HCT116 (cell line): ENCODE measurements around the gene ZCCHC24. TPM values are rescaled to one million over a fixed set of nuclear protein-coding genes. Genes with fewer than 3 reads are reported as not detected.

ENCODE experiments used
- ATAC-seq: fragments of 200-7000 bp; cut with Tn5 transposase; 2 replicates; pipeline ENCODE4 v1.9.1; 2020; ENCODE audit warnings: mild to moderate bottlenecking, moderate library complexity
- BruUV-seq: library from RNA; stranded (reverse); fragments of 400-500 nt; replicated peaks from 2 replicates; lab custom pipeline; 2021; lab: Mats Ljungman, UMichigan
- CTCF ChIA-PET: fragments of 300-600 bp; sonication (Branson Sonifier 250); formaldehyde crosslinking; loops from one replicate; lab custom pipeline; 2021; ENCODE audit warnings: antibody characterized with exemption; lab: Charles Lee
- POLR2A ChIA-PET: fragments of 300-600, 350-600 bp; sonication (Branson Sonifier 250); formaldehyde crosslinking; loops from one replicate; lab custom pipeline; 2021; ENCODE audit warnings: antibody characterized with exemption; lab: Charles Lee
- RAD21 ChIA-PET, 2 experiments: fragments of 300-600 bp; sonication (Branson Sonifier 250); formaldehyde crosslinking; loops; one replicate each; lab custom pipeline; 2023; ENCODE audit warnings: low total read pairs in 2 of 2; ENCODE audit not compliant: uncharacterized antibody in 2 of 2, unreplicated experiment in 2 of 2, low non-redundant PET in 1 of 2; lab: Charles Lee
- DNase-seq: peaks from one replicate; pipeline ENCODE4 v3.0.0-alpha.2; 2010; ENCODE audit warnings: low read depth, low spot score
- H2AFZ ChIP-seq: fragments of 200-600 bp; shearing (Covaris generic), sonication (generic); 2 replicates; pipeline ENCODE4 v1.6.1; 2017; ENCODE audit warnings: low read depth, mixed run types, mixed read lengths, antibody characterized with exemption, low read length; ENCODE audit not compliant: poor library complexity, severe bottlenecking
- H3K27ac ChIP-seq: 2 replicates; pipeline ENCODE4 v1.5.1; 2012; ENCODE audit warnings: low read depth, low read length
- H3K27me3 ChIP-seq: fragments of 200-600 bp; sonication (generic); 2 replicates; pipeline ENCODE4 v1.6.1; 2016; ENCODE audit warnings: mixed run types, low read length, mixed read lengths; ENCODE audit not compliant: insufficient read depth
- H3K36me3 ChIP-seq, 2 experiments: fragments of 200-500 bp in 1 of 2; fragments of 200-600 bp in 1 of 2; sonication (Bioruptor generic) in 1 of 2; sonication (generic) in 1 of 2; 2 replicates each; pipeline versions ENCODE4 v1.5.1 to v1.6.1; 2014 to 2016; ENCODE audit warnings: low read length in 2 of 2, inconsistent platforms in 1 of 2, mixed read lengths in 1 of 2, mixed run types in 1 of 2; ENCODE audit not compliant: insufficient read depth in 2 of 2, control insufficient read depth in 1 of 2
- H3K4me1 ChIP-seq, 2 experiments: fragments of 200-600 bp in 1 of 2; sonication (generic) in 1 of 2; 2 replicates each; pipeline versions ENCODE4 v1.5.1 to v1.6.1; 2012 to 2017; ENCODE audit warnings: low read length in 2 of 2, inconsistent platforms in 1 of 2, mild to moderate bottlenecking in 1 of 2, mixed read lengths in 1 of 2, mixed run types in 1 of 2, moderate library complexity in 1 of 2; ENCODE audit not compliant: insufficient read depth in 2 of 2, control insufficient read depth in 1 of 2
- H3K4me2 ChIP-seq: fragments of 200-600 bp; sonication (generic); 2 replicates; pipeline ENCODE4 v1.6.1; 2017; ENCODE audit warnings: mixed run types, low read length, mixed read lengths
- H3K4me3 ChIP-seq, 2 experiments: fragments of 200-600 bp in 1 of 2; sonication (generic) in 1 of 2; replicated peaks in 1 of 2; 2 replicates each; pipeline ENCODE4 v1.5.1; 2011 to 2016; ENCODE audit warnings: low read length in 2 of 2, control low read depth in 1 of 2, low read depth in 1 of 2, mild to moderate bottlenecking in 1 of 2, mixed read lengths in 1 of 2, mixed run types in 1 of 2
- H3K79me2 ChIP-seq: fragments of 200-600 bp; sonication (generic); 2 replicates; pipeline ENCODE4 v1.6.1; 2017; ENCODE audit warnings: mild to moderate bottlenecking, mixed run types, low read length, moderate library complexity, mixed read lengths; ENCODE audit not compliant: insufficient read depth
- H3K9ac ChIP-seq: fragments of 200-600 bp; sonication (generic); 2 replicates; pipeline ENCODE4 v1.6.1; 2016; ENCODE audit warnings: low read length, mixed read lengths
- H3K9me2 ChIP-seq: fragments of 200-600 bp; sonication (generic), shearing (Covaris generic); 2 replicates; pipeline ENCODE4 v1.6.1; 2017; ENCODE audit warnings: mixed run types, mild to moderate bottlenecking, moderate library complexity; ENCODE audit not compliant: insufficient read depth
- H3K9me3 ChIP-seq, 2 experiments: fragments of 200-500 bp in 1 of 2; fragments of 200-600 bp in 1 of 2; sonication (Bioruptor generic) in 1 of 2; sonication (generic) in 1 of 2; 2 replicates each; pipeline ENCODE4 v1.6.1; 2014 to 2017; ENCODE audit warnings: low read length in 2 of 2, mixed read lengths in 2 of 2, inconsistent platforms in 1 of 2, low read depth in 1 of 2, mild to moderate bottlenecking in 1 of 2, mixed run types in 1 of 2, moderate library complexity in 1 of 2; ENCODE audit not compliant: control insufficient read depth in 1 of 2, insufficient read depth in 1 of 2
- H4K20me1 ChIP-seq: fragments of 200-600 bp; sonication (generic), shearing (Covaris generic); 2 replicates; pipeline ENCODE4 v1.6.1; 2017; ENCODE audit warnings: mixed run types, mild to moderate bottlenecking, moderate library complexity; ENCODE audit not compliant: insufficient read depth
- CBX3 ChIP-seq: IDR thresholded peaks from 2 replicates; pipeline ENCODE4 v1.6.1; 2012; ENCODE audit warnings: low read depth
- CEBPB ChIP-seq: IDR thresholded peaks from 2 replicates; pipeline ENCODE4 v1.6.1; 2012; ENCODE audit warnings: low read depth
- EGR1 ChIP-seq: IDR thresholded peaks from 2 replicates; pipeline ENCODE4 v1.6.1; 2012; ENCODE audit warnings: low read depth
- ELF1 ChIP-seq: IDR thresholded peaks from 2 replicates; pipeline ENCODE4 v1.6.1; 2012; ENCODE audit warnings: low read depth, borderline replicate concordance
- EZH2 ChIP-seq: fragments of 200-600 bp; sonication (generic); IDR thresholded peaks from 2 replicates; pipeline ENCODE4 v1.6.1; 2017; ENCODE audit warnings: antibody characterized with exemption, mixed run types
- JUND ChIP-seq: IDR thresholded peaks from 2 replicates; pipeline ENCODE4 v1.6.1; 2012
- POLR2A ChIP-seq: IDR thresholded peaks from 2 replicates; pipeline ENCODE4 v1.7.0; 2011; ENCODE audit warnings: borderline replicate concordance; ENCODE audit not compliant: insufficient read depth, insufficient read length; ENCODE audit errors: extremely low read depth
- POLR2AphosphoS5 ChIP-seq: IDR thresholded peaks from 2 replicates; pipeline ENCODE4 v1.6.1; 2011; ENCODE audit warnings: mild to moderate bottlenecking, low read depth, low read length, moderate library complexity
- SRF ChIP-seq: IDR thresholded peaks from 2 replicates; pipeline ENCODE4 v1.6.1; 2012; ENCODE audit warnings: low read depth
- YY1 ChIP-seq: IDR thresholded peaks from 2 replicates; pipeline ENCODE4 v1.6.1; 2011; ENCODE audit warnings: low read length, low read depth, moderate library complexity, mild to moderate bottlenecking; ENCODE audit not compliant: insufficient replicate concordance; ENCODE audit errors: extremely low read depth
- ZFX ChIP-seq: fragments of 450-650 bp; IDR thresholded peaks from 2 replicates; pipeline ENCODE4 v1.6.1; 2017
- ZNF274 ChIP-seq: fragments of 200-500 bp; sonication (Bioruptor generic); IDR thresholded peaks from 2 replicates; pipeline ENCODE4 v1.6.1; 2014; ENCODE audit warnings: mild to moderate bottlenecking, low read depth, low read length, inconsistent platforms
- intact Hi-C: fragments of 100-400 bp; cut with micrococcal nuclease; formaldehyde crosslinking; loops from 2 replicates; pipeline ENCODE4 v1.10.0; 2022
- total RNA-seq: library from RNA; stranded (reverse); gene quantifications from one replicate; pipeline ENCODE4 v1.2.1, GENCODE V29; 2021; ENCODE audit not compliant: unreplicated experiment
- TF ChIP-seq, protein P1 (sequence below): IDR thresholded peaks from 2 replicates; pipeline ENCODE4 v1.6.1; 2011; ENCODE audit warnings: mild to moderate bottlenecking, low read length, moderate library complexity; ENCODE audit not compliant: insufficient replicate concordance; ENCODE audit errors: extremely low read depth
- TF ChIP-seq, protein P2 (sequence below): IDR thresholded peaks from 2 replicates; pipeline ENCODE4 v1.6.1; 2012; ENCODE audit warnings: low read depth
- TF ChIP-seq, protein P3 (sequence below), 3 experiments: fragments of 200-600 bp in 1 of 3; sonication (generic) in 1 of 3; IDR thresholded peaks in 2 of 3; conservative IDR thresholded peaks in 1 of 3; 2 replicates each; pipeline ENCODE4 v1.5.1; 2012 to 2017; ENCODE audit warnings: low read depth in 2 of 3, low read length in 2 of 3, antibody characterized with exemption in 1 of 3, borderline replicate concordance in 1 of 3, control low read depth in 1 of 3, mild to moderate bottlenecking in 1 of 3, mixed read lengths in 1 of 3, mixed run types in 1 of 3, moderate library complexity in 1 of 3; ENCODE audit not compliant: insufficient read depth in 1 of 3

ZCCHC24 gene
- total RNA-seq, 1 experiment from 2014 or later = 7.0 TPM

DNA sequence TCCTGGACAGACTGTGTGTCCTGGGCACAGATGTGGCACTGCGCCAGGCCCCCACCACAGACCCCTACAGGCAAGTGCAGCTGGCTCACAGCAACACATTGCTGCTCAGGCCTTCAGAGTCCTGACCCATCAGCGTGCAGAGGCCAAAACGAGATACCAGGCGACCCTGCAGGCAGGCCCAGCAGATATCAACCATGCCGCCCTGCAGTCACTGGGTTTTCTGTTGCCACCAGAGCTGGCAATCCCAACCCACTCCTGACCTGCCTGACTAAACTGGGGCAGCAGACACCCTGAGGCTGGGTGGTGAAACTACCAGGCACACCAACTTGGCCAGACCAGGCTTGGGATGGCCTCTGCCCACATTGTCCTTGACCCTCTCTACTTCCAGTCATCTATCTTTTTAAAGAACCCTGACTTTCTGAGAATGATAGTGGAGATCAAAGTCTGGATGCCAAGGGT lies 20.3 kb downstream of the ZCCHC24 start:
- RAD21 ChIA-PET = no interaction called here
- TF ChIP-seq ZNF274 = no peak
- no peak for TF ChIP-seq EGR1
- TF ChIP-seq POLR2AphosphoS5 = no peak
- TF ChIP-seq POLR2A = no peak
- no peak for TF ChIP-seq ZFX
- TF ChIP-seq, protein P1, sequence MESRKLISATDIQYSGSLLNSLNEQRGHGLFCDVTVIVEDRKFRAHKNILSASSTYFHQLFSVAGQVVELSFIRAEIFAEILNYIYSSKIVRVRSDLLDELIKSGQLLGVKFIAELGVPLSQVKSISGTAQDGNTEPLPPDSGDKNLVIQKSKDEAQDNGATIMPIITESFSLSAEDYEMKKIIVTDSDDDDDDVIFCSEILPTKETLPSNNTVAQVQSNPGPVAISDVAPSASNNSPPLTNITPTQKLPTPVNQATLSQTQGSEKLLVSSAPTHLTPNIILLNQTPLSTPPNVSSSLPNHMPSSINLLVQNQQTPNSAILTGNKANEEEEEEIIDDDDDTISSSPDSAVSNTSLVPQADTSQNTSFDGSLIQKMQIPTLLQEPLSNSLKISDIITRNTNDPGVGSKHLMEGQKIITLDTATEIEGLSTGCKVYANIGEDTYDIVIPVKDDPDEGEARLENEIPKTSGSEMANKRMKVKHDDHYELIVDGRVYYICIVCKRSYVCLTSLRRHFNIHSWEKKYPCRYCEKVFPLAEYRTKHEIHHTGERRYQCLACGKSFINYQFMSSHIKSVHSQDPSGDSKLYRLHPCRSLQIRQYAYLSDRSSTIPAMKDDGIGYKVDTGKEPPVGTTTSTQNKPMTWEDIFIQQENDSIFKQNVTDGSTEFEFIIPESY = no peak
- no peak for TF ChIP-seq SRF
- TF ChIP-seq EZH2 = no peak
- TF ChIP-seq, protein P2, sequence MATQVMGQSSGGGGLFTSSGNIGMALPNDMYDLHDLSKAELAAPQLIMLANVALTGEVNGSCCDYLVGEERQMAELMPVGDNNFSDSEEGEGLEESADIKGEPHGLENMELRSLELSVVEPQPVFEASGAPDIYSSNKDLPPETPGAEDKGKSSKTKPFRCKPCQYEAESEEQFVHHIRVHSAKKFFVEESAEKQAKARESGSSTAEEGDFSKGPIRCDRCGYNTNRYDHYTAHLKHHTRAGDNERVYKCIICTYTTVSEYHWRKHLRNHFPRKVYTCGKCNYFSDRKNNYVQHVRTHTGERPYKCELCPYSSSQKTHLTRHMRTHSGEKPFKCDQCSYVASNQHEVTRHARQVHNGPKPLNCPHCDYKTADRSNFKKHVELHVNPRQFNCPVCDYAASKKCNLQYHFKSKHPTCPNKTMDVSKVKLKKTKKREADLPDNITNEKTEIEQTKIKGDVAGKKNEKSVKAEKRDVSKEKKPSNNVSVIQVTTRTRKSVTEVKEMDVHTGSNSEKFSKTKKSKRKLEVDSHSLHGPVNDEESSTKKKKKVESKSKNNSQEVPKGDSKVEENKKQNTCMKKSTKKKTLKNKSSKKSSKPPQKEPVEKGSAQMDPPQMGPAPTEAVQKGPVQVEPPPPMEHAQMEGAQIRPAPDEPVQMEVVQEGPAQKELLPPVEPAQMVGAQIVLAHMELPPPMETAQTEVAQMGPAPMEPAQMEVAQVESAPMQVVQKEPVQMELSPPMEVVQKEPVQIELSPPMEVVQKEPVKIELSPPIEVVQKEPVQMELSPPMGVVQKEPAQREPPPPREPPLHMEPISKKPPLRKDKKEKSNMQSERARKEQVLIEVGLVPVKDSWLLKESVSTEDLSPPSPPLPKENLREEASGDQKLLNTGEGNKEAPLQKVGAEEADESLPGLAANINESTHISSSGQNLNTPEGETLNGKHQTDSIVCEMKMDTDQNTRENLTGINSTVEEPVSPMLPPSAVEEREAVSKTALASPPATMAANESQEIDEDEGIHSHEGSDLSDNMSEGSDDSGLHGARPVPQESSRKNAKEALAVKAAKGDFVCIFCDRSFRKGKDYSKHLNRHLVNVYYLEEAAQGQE = no peak
- no peak for TF ChIP-seq ELF1
- TF ChIP-seq, protein P3, sequence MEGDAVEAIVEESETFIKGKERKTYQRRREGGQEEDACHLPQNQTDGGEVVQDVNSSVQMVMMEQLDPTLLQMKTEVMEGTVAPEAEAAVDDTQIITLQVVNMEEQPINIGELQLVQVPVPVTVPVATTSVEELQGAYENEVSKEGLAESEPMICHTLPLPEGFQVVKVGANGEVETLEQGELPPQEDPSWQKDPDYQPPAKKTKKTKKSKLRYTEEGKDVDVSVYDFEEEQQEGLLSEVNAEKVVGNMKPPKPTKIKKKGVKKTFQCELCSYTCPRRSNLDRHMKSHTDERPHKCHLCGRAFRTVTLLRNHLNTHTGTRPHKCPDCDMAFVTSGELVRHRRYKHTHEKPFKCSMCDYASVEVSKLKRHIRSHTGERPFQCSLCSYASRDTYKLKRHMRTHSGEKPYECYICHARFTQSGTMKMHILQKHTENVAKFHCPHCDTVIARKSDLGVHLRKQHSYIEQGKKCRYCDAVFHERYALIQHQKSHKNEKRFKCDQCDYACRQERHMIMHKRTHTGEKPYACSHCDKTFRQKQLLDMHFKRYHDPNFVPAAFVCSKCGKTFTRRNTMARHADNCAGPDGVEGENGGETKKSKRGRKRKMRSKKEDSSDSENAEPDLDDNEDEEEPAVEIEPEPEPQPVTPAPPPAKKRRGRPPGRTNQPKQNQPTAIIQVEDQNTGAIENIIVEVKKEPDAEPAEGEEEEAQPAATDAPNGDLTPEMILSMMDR (IDR thresholded peaks at IDR 0.05 in 2 of 3, conservative IDR thresholded peaks at IDR 0.05 in 1 of 3; ENCODE audit: borderline replicate concordance in 1 of 3, insufficient read depth in 1 of 3, low read depth in 2 of 3, low read length in 2 of 3) = no peak
- no peak for TF ChIP-seq CBX3
- no peak for TF ChIP-seq YY1
- TF ChIP-seq JUND = no peak
- no peak for TF ChIP-seq CEBPB
- no peaks in the 10 kb centered on the region for H4K20me1 ChIP-seq
- POLR2A ChIA-PET = no interaction called here
- intact Hi-C loops = no loop called here
- no peak overlapping the region for H3K9ac ChIP-seq
- H3K4me3 ChIP-seq = no peak overlapping the region
- no peak overlapping the region for H3K27ac ChIP-seq
- H3K9me3 ChIP-seq = no peaks in the 10 kb centered on the region
- no peaks in the 10 kb centered on the region for H3K79me2 ChIP-seq
- H3K4me2 ChIP-seq = no peak overlapping the region
- H3K9me2 ChIP-seq = no peaks in the 10 kb centered on the region
- ATAC-seq = no peak
- no peak overlapping the region for H2AFZ ChIP-seq
- CTCF ChIA-PET = no interaction called here
- H3K4me1 ChIP-seq = no peaks in the 10 kb centered on the region
- H3K27me3 ChIP-seq = no peaks in the 10 kb centered on the region
- BruUV-seq = no TSS peak
- H3K36me3 ChIP-seq = peaks cover 0 to 2% of the 10 kb centered on the region in 2 experiments; a peak in 1 of 4 replicates
- no peak for DNase-seq
